H1 (cell line): ENCODE data around the gene NOC2L. TPM values are rescaled to one million over a fixed set of nuclear protein-coding genes. Genes with fewer than 3 reads are reported as not detected.

Source experiments
- CTCF ChIA-PET: fragments of 300-600 bp; sonication (Branson Sonifier 250); formaldehyde crosslinking; loops from one replicate; lab custom pipeline; 2021; ENCODE audit not compliant: partially characterized antibody; lab: Charles Lee
- POLR2A ChIA-PET: fragments of 300-600 bp; sonication (Branson Sonifier 250); formaldehyde crosslinking; loops from one replicate; lab custom pipeline; 2021; ENCODE audit warnings: inconsistent platforms; ENCODE audit not compliant: partially characterized antibody; lab: Charles Lee
- DNase-seq, 2 experiments: peaks; one replicate each; pipeline versions ENCODE4 v3.0.0 to v3.0.0-alpha.2; 2010 to 2022; ENCODE audit warnings: low spot score in 2 of 2, low read depth in 1 of 2, mixed read lengths in 1 of 2
- FAIRE-seq: peaks from 2 replicates; lab custom pipeline; 2011; peaks lifted over from hg19 to GRCh38; lab: Jason Lieb, UNC
- H2AFZ ChIP-seq: 2 replicates; pipeline ENCODE4 v1.8.1; 2012; ENCODE audit warnings: low read length, inconsistent platforms
- H2AK5ac ChIP-seq: 2 replicates; pipeline ENCODE4 v1.6.1; 2013; ENCODE audit warnings: low read depth, low read length
- H2BK120ac ChIP-seq: replicated peaks from 2 replicates; pipeline ENCODE3; 2013; ENCODE audit warnings: low read depth, low read length, inconsistent platforms
- H2BK12ac ChIP-seq: 2 replicates; pipeline ENCODE4 v1.6.1; 2013; ENCODE audit warnings: low read depth, low read length
- H2BK15ac ChIP-seq: 2 replicates; pipeline ENCODE4 v1.6.1; 2013; ENCODE audit warnings: low read length
- H2BK20ac ChIP-seq: 2 replicates; pipeline ENCODE4 v1.6.1; 2013; ENCODE audit warnings: low read length
- H2BK5ac ChIP-seq: 2 replicates; pipeline ENCODE4 v1.6.1; 2013; ENCODE audit warnings: low read depth, low read length
- H3K14ac ChIP-seq: 2 replicates; pipeline ENCODE4 v1.6.1; 2013; ENCODE audit warnings: inconsistent platforms; ENCODE audit not compliant: insufficient read length
- H3K18ac ChIP-seq: 2 replicates; pipeline ENCODE4 v1.6.1; 2013; ENCODE audit warnings: low read length; ENCODE audit errors: extremely low read depth
- H3K23ac ChIP-seq: 2 replicates; pipeline ENCODE4 v1.6.1; 2013; ENCODE audit warnings: inconsistent platforms; ENCODE audit not compliant: insufficient read length
- H3K23me2 ChIP-seq: 2 replicates; pipeline ENCODE4 v1.6.1; 2013; ENCODE audit warnings: low read depth, low read length
- H3K27ac ChIP-seq: 2 replicates; pipeline ENCODE4 v1.6.1; 2011; ENCODE audit warnings: low read depth, low read length, inconsistent platforms
- H3K27me3 ChIP-seq, 4 experiments: replicated peaks in 1 of 4; 1 replicate in 1 of 4; 2 replicates in 3 of 4; pipeline versions ENCODE4 v1.6.1 to v1.8.1; 2011 to 2013; ENCODE audit warnings: low read length in 3 of 4, mild to moderate bottlenecking in 3 of 4, inconsistent platforms in 2 of 4, mixed read lengths in 2 of 4, moderate library complexity in 1 of 4; ENCODE audit not compliant: control insufficient read depth in 3 of 4, insufficient read depth in 3 of 4; ENCODE audit errors: extremely low read depth in 1 of 4
- H3K36me3 ChIP-seq, 4 experiments: 2 replicates each; pipeline versions ENCODE4 v1.6.1 to v1.8.1; 2011 to 2013; ENCODE audit warnings: mild to moderate bottlenecking in 4 of 4, low read length in 3 of 4, moderate library complexity in 2 of 4, control low read depth in 1 of 4, inconsistent platforms in 1 of 4; ENCODE audit not compliant: insufficient read depth in 4 of 4, control insufficient read depth in 2 of 4
- H3K4ac ChIP-seq: replicated peaks from 2 replicates; pipeline ENCODE3; 2013; ENCODE audit warnings: low read length, low read depth, mixed read lengths, inconsistent platforms; ENCODE audit not compliant: insufficient read length
- H3K4me1 ChIP-seq, 4 experiments: replicated peaks in 1 of 4; 1 replicate in 1 of 4; 2 replicates in 3 of 4; pipeline versions ENCODE4 v1.6.1 to v1.8.1; 2011 to 2013; ENCODE audit warnings: low read length in 3 of 4, inconsistent platforms in 2 of 4, mixed read lengths in 1 of 4; ENCODE audit not compliant: insufficient read depth in 4 of 4, control insufficient read depth in 3 of 4
- H3K4me2 ChIP-seq, 2 experiments: 2 replicates each; pipeline versions ENCODE4 v1.6.1 to v1.8.1; 2011 to 2013; ENCODE audit warnings: low read depth in 2 of 2, low read length in 2 of 2, control low read depth in 1 of 2, inconsistent platforms in 1 of 2, mild to moderate bottlenecking in 1 of 2; ENCODE audit not compliant: insufficient read depth in 1 of 2
- H3K4me3 ChIP-seq, 4 experiments: fragments of 200-600, 300-600 bp in 1 of 4; sonication (generic), shearing (Covaris generic), sonication (Bioruptor Twin) in 1 of 4; 2 replicates each; pipeline versions ENCODE4 v1.5.1 to v1.8.1; 2011 to 2016; ENCODE audit warnings: low read length in 4 of 4, low read depth in 3 of 4, control low read depth in 2 of 4, inconsistent platforms in 2 of 4, mild to moderate bottlenecking in 2 of 4, mixed read lengths in 1 of 4, moderate library complexity in 1 of 4; ENCODE audit not compliant: insufficient read depth in 2 of 4; ENCODE audit errors: extremely low read depth in 1 of 4
- H3K56ac ChIP-seq: replicated peaks from 2 replicates; pipeline ENCODE3; 2013; ENCODE audit warnings: low read depth, mild to moderate bottlenecking, mixed read lengths, low read length, inconsistent platforms; ENCODE audit not compliant: insufficient read length
- H3K79me1 ChIP-seq: 2 replicates; pipeline ENCODE4 v1.6.1; 2013; ENCODE audit warnings: low read depth, low read length, control low read depth
- H3K79me2 ChIP-seq, 2 experiments: 2 replicates each; pipeline versions ENCODE4 v1.6.1 to v1.8.1; 2012 to 2013; ENCODE audit warnings: low read length in 2 of 2, mild to moderate bottlenecking in 2 of 2, inconsistent platforms in 1 of 2; ENCODE audit not compliant: insufficient read depth in 2 of 2, control insufficient read depth in 1 of 2
- H3K9ac ChIP-seq, 4 experiments: replicated peaks in 1 of 4; 1 replicate in 1 of 4; 2 replicates in 3 of 4; pipeline versions ENCODE4 v1.6.1 to v1.8.1; 2011 to 2013; ENCODE audit warnings: low read depth in 3 of 4, low read length in 3 of 4, control low read depth in 2 of 4, mild to moderate bottlenecking in 2 of 4, moderate library complexity in 2 of 4, inconsistent platforms in 1 of 4; ENCODE audit errors: extremely low read depth in 1 of 4
- H3K9me3 ChIP-seq, 2 experiments: 2 replicates each; pipeline versions ENCODE4 v1.6.1 to v1.8.1; 2012 to 2013; ENCODE audit warnings: mild to moderate bottlenecking in 2 of 2, moderate library complexity in 2 of 2, control low read depth in 1 of 2, inconsistent platforms in 1 of 2, low read depth in 1 of 2, low read length in 1 of 2, mixed read lengths in 1 of 2; ENCODE audit not compliant: insufficient read depth in 2 of 2
- H4K20me1 ChIP-seq, 2 experiments: replicated peaks in 1 of 2; 2 replicates each; pipeline versions ENCODE3 to v1.8.1; 2011 to 2013; ENCODE audit warnings: inconsistent platforms in 2 of 2, low read length in 2 of 2, mild to moderate bottlenecking in 1 of 2; ENCODE audit not compliant: insufficient read depth in 2 of 2, control insufficient read depth in 1 of 2
- H4K5ac ChIP-seq: 2 replicates; pipeline ENCODE4 v1.6.1; 2013; ENCODE audit warnings: low read length, low read depth, mixed read lengths, inconsistent platforms; ENCODE audit not compliant: insufficient read length
- H4K8ac ChIP-seq: 2 replicates; pipeline ENCODE4 v1.8.0; 2013; ENCODE audit warnings: mild to moderate bottlenecking, moderate library complexity, low read length, inconsistent platforms; ENCODE audit not compliant: insufficient read depth; ENCODE audit errors: extremely low read depth
- H4K91ac ChIP-seq: replicated peaks from 2 replicates; pipeline ENCODE3; 2013; ENCODE audit warnings: low read length, mixed read lengths, inconsistent platforms; ENCODE audit not compliant: insufficient read length
- CREB1 ChIP-seq: IDR thresholded peaks from 2 replicates; pipeline ENCODE4 v1.6.1; 2012; ENCODE audit warnings: inconsistent platforms
- EZH2 ChIP-seq: fragments of 200-600 bp; sonication (generic); IDR thresholded peaks from 2 replicates; pipeline ENCODE4 v1.7.1; 2012; ENCODE audit warnings: low read depth, mild to moderate bottlenecking, moderate library complexity, low read length, inconsistent platforms; ENCODE audit not compliant: severe bottlenecking
- FOSL1 ChIP-seq: IDR thresholded peaks from 2 replicates; pipeline ENCODE4 v1.6.1; 2011; ENCODE audit warnings: mild to moderate bottlenecking, low read depth, low read length, moderate library complexity; ENCODE audit not compliant: insufficient read depth
- JUN ChIP-seq: IDR thresholded peaks from 2 replicates; pipeline ENCODE4 v1.6.1; 2011; ENCODE audit warnings: low read depth, mild to moderate bottlenecking, improper control_type of control experiment, low read length
- KDM4A ChIP-seq: IDR thresholded peaks from one replicate; pipeline ENCODE4 v1.7.1; 2012; ENCODE audit warnings: low read depth, mild to moderate bottlenecking, moderate library complexity, low read length, inconsistent platforms; ENCODE audit not compliant: severe bottlenecking
- RNF2 ChIP-seq: fragments of 200-900, 300-1000 bp; sonication (generic); IDR thresholded peaks from 2 replicates; pipeline ENCODE4 v1.7.1; 2016; ENCODE audit warnings: borderline replicate concordance, low read depth, mild to moderate bottlenecking, antibody characterized with exemption, low read length; ENCODE audit not compliant: poor library complexity, severe bottlenecking; ENCODE audit errors: missing control alignments
- SUZ12 ChIP-seq: fragments of 200-600 bp; sonication (generic); IDR thresholded peaks from 2 replicates; pipeline ENCODE4 v1.6.1; 2012; ENCODE audit warnings: mild to moderate bottlenecking, inconsistent platforms, low read length, moderate library complexity, mixed read lengths
- TEAD4 ChIP-seq: IDR thresholded peaks from 2 replicates; pipeline ENCODE4 v1.6.1; 2012; ENCODE audit warnings: low read depth, low read length, inconsistent platforms, mixed read lengths
- WGBS, 2 experiments: shearing (Covaris generic) in 1 of 2; methylation state at CpG; one replicate each; pipeline versions ENCODE4 v1.1.6 to v1.1.7; 2013 to 2015; ENCODE audit warnings: low lambda C conversion rate in 2 of 2, mixed read lengths in 2 of 2, inconsistent platforms in 1 of 2, low coverage in 1 of 2, missing lambda C conversion rate in 1 of 2; ENCODE audit not compliant: insufficient replicate concordance in 2 of 2, insufficient coverage in 1 of 2, insufficient read length in 1 of 2; ENCODE audit errors: extremely low coverage in 1 of 2, missing lambda C conversion rate in 1 of 2; 5-methylcytosine and 5-hydroxymethylcytosine counted together
- polyA plus RNA-seq, 7 experiments: library from polyadenylated mRNA; depleted of rRNA in 3 of 7; stranded (reverse) in 5 of 7; unstranded in 2 of 7; fragments of >200 nt in 5 of 7; fragments of 200-250 nt in 2 of 7; gene quantifications; 1 replicate in 5 of 7; 2 replicates in 1 of 7; 4 replicates in 1 of 7; pipeline versions ENCODE4 v1.2.1 to v1.2.3, GENCODE V29; 2011 to 2013; ENCODE audit warnings: missing spikeins in 2 of 7, mixed read lengths in 2 of 7
- total RNA-seq: library from RNA; stranded (reverse); fragmentation: NEBNext Ultra II Directional; extraction: Animal tissue kit (Norgen Biotek cat#: 25700); gene quantifications from 2 replicates; pipeline ENCODE4 v1.2.1, GENCODE V29; 2021
- TF ChIP-seq, protein P1 (sequence below): IDR thresholded peaks from 2 replicates; pipeline ENCODE4 v1.6.1; 2012; ENCODE audit warnings: inconsistent platforms
- TF ChIP-seq, protein P2 (sequence below): IDR thresholded peaks from 2 replicates; pipeline ENCODE4 v1.6.1; 2012; ENCODE audit warnings: inconsistent platforms

The NOC2L gene
- total and polyA plus RNA-seq, 2 of the 8 experiments (the other 6 are each of a cell fraction or from before 2014, with no cell fraction given), result 74.7 to 130 TPM

DNA sequence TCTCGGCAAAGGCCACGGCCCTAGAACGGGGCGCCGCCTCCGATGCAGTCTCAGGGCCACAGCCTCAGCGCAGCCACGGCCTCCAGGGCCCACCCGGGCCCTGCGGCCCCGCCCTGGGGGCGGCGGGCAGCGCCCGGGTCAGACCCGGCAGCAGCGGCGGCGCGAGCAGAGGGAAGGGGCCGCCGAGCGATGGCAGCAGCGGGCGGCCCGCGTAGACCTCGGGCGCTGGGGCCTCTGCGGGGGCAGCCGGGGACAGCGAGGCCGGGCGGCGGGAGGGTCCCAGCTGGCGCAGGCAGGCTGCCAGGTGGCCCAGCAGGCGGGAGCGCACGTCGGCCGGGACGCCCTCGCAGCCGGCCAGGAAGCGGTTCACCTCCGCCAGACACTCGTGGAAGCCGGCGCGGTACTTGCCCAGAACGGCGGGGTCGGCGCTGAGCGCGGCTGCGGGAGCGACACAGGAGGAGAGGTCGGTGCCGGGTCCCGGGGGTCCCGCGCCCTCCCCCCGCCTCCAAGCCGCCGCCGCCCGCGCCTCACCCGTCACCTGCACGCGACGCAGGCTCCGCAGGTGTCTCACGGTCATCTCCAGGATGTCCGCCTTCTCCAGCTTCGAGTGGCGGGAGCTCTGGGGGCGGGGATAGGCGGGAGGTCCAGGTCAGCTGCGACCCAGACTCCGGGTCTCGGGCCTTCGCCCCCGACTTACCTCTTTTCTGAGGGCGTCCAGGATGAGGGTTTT lies 40.1 kb upstream of the NOC2L start:
- Histone ChIP-seq H4K8ac (peak overlapping the region; percentile 93; the same call in 1 of the 2 replicates), H3K27me3 (peaks cover 47 to 87% (median 73%) of the 10 kb centered on the region in 4 experiments), H2AK5ac (no peak overlapping the region), H3K4ac (no peak overlapping the region), H3K14ac (no peak overlapping the region), H2BK20ac (no peak overlapping the region), H3K79me2 (no peaks in the 10 kb centered on the region), H2BK120ac (no peak overlapping the region), H3K4me1 (peaks cover 0 to 27% (median 12%) of the 10 kb centered on the region in 4 experiments; a peak in 6 of 7 replicates), H3K4me3 (peak overlapping the region; percentile 24 to 77 (median 40); a peak in 6 of 8 replicates), H3K56ac (no peak overlapping the region), H2AFZ (no peak overlapping the region), H4K91ac (no peak overlapping the region), H3K9me3 (no peaks in the 10 kb centered on the region; a peak in 1 of 4 replicates), H3K9ac (peak overlapping the region in 1 of 4 experiments; percentile 67; a peak in 1 of 7 replicates), H2BK15ac (no peak overlapping the region), H3K23ac (no peak overlapping the region), H3K27ac (no peak overlapping the region), H2BK12ac (no peak overlapping the region), H4K20me1 (peaks cover 0 to 8% of the 10 kb centered on the region in 2 experiments), H3K18ac (no peak overlapping the region), H3K36me3 (peaks cover 0 to 18% (median 0%) of the 10 kb centered on the region in 4 experiments; a peak in 1 of 8 replicates), H3K79me1 (no peaks in the 10 kb centered on the region), H4K5ac (no peak overlapping the region), H2BK5ac (no peak overlapping the region), H3K4me2 (peak overlapping the region; percentile 56 to 71), H3K23me2 (peaks cover 13% of the 10 kb centered on the region; the same call in 1 of the 2 replicates)
- ChIA-PET POLR2A (interaction anchor here (1.0 to 2.6 kb wide), 7 partner anchors 15 to 35 kb away, joined by 4 to 20 read pairs (median 4); no protein-coding TSS in a partner anchor), CTCF (interaction anchor here (0.7 to 4.7 kb wide), 4 partner anchors 11 to 23 kb away, joined by 3 to 60 read pairs (median 22); partner anchors contain the start of genes ISG15 and PERM1)
- FAIRE-seq, result no peak
- WGBS, 2 experiments, result 6% methylated on average over 36 of the region's 86 CpGs; no CpG with 5 or more reads in 1 of the 2 experiments
- DNase-seq, result peak in 1 of 2 experiments; percentile 73
- TF ChIP-seq CREB1 (peak; percentile 80), KDM4A (peak; percentile 31), TEAD4 (no peak), JUN (no peak), SUZ12 (peak; percentile 87), EZH2 (peak; percentile 93), RNF2 (peak; percentile 37), FOSL1 (no peak)
- TF ChIP-seq, protein P1, sequence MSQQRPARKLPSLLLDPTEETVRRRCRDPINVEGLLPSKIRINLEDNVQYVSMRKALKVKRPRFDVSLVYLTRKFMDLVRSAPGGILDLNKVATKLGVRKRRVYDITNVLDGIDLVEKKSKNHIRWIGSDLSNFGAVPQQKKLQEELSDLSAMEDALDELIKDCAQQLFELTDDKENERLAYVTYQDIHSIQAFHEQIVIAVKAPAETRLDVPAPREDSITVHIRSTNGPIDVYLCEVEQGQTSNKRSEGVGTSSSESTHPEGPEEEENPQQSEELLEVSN, result peak; percentile 37; the same call in 1 of the 2 replicates
- TF ChIP-seq, protein P2, sequence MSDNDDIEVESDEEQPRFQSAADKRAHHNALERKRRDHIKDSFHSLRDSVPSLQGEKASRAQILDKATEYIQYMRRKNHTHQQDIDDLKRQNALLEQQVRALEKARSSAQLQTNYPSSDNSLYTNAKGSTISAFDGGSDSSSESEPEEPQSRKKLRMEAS, result peak; percentile 19; the same call in 1 of the 2 replicates
